ENCODE measurements around the gene B4GALT1. TPM values are rescaled to one million over a fixed set of nuclear protein-coding genes. Genes with fewer than 3 reads are reported as not detected.

The B4GALT1 gene
- total RNA-seq, 4 donors from 2014 or later, result 45.1 to 68.7 (median 53.5) TPM

DNA sequence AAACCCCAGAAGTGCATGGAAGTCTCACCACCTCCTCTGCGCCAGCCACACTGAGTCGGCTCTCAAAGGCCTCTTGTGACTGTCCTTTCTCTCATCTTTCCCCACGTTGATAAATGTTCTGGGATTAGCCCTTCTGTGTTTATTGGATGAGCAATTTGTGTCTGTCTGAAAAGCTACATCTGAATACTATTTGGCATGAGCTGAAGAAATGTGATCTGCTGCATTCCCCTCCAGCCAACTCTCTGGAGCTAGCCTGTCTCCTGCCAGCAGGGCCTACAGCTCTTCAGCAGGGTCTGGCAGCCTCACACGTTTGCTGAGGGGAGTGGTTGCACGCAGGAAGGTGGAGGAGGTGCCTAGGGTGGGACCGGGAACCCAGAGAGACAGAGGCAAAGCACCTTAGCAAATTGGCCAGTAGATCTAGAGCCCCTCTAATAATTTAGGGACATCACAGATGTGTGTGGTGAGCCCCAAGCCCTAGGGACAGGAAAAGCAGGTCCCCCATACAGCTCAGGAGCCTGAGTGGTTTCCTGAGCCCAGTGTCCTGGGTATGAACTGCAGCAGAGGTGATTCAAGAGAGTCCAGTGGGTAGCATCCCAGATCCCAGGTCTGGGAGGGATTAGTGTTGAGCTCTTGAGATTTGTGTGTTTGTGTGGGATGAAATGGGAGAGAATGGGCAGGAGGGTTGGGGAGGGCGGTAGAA, 20.5 kb upstream of the B4GALT1 start:
- DNase-seq (ENCODE audit: low spot score in 2 of 2), result no peak
- Histone ChIP-seq H3K36me3 (no peaks in the 10 kb centered on the region), H3K9me3 (no peaks in the 10 kb centered on the region), H3K27me3 (no peaks in the 10 kb centered on the region), H3K27ac (no peak overlapping the region), H3K4me3 (no peak overlapping the region), H3K4me1 (peaks cover 54% of the 10 kb centered on the region)
- 30% methylated on average over 7 of the region's 7 CpGs for WGBS
- TF ChIP-seq, protein P1, sequence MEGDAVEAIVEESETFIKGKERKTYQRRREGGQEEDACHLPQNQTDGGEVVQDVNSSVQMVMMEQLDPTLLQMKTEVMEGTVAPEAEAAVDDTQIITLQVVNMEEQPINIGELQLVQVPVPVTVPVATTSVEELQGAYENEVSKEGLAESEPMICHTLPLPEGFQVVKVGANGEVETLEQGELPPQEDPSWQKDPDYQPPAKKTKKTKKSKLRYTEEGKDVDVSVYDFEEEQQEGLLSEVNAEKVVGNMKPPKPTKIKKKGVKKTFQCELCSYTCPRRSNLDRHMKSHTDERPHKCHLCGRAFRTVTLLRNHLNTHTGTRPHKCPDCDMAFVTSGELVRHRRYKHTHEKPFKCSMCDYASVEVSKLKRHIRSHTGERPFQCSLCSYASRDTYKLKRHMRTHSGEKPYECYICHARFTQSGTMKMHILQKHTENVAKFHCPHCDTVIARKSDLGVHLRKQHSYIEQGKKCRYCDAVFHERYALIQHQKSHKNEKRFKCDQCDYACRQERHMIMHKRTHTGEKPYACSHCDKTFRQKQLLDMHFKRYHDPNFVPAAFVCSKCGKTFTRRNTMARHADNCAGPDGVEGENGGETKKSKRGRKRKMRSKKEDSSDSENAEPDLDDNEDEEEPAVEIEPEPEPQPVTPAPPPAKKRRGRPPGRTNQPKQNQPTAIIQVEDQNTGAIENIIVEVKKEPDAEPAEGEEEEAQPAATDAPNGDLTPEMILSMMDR (IDR thresholded peaks at IDR 0.05), result no peak
- TF ChIP-seq POLR2A (IDR thresholded peaks at IDR 0.05) (no peak), POLR2AphosphoS5 (IDR thresholded peaks at IDR 0.05) (no peak), EP300 (IDR thresholded peaks at IDR 0.05) (no peak)

GRCh38 chr9:33186457-33187168, 19.5 kb upstream of the B4GALT1 start:
- no peak overlapping the region for H3K4me3 ChIP-seq
- no peaks in the 10 kb centered on the region for H3K27me3 ChIP-seq
- no peaks in the 10 kb centered on the region for H3K9me3 ChIP-seq
- TF ChIP-seq POLR2AphosphoS5 (IDR thresholded peaks at IDR 0.05) (no peak), EP300 (IDR thresholded peaks at IDR 0.05) (no peak), POLR2A (IDR thresholded peaks at IDR 0.05) (no peak)
- TF ChIP-seq, protein P1 (IDR thresholded peaks at IDR 0.05), result no peak
- peaks cover 54% of the 10 kb centered on the region for H3K4me1 ChIP-seq
- H3K36me3 ChIP-seq, result no peaks in the 10 kb centered on the region
- H3K27ac ChIP-seq, result no peak overlapping the region
- 36% methylated on average over 3 of the region's 3 CpGs for WGBS
- DNase-seq (ENCODE audit: low spot score in 2 of 2), result no peak

DNA sequence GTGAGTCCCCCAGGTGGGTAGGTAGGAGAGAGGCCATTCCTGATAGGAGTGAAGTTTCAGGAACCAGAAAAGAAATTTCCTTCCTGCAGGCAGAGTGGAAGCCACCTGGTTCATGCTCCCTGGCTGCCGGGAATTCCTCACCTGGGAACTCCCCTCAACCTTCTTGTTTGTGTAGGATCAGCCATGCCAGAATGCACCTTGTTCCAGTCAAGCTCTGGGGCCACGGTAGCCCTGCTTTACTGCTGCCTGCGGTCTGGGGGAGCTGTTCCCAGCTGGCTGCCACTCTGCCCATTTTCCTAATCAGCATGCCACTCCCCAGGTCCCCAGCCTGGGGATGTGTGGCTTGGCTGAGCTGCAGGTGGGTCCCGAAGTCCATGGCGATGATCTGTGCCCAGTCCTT, 18.7 kb upstream of the B4GALT1 start:
- peaks cover 54% of the 10 kb centered on the region for H3K4me1 ChIP-seq
- no peaks in the 10 kb centered on the region for H3K27me3 ChIP-seq
- no peak overlapping the region for H3K27ac ChIP-seq
- 50% methylated on average over 5 of the region's 5 CpGs for WGBS
- H3K9me3 ChIP-seq, result no peaks in the 10 kb centered on the region
- DNase-seq (ENCODE audit: low spot score in 2 of 2), result no peak
- H3K4me3 ChIP-seq, result no peak overlapping the region
- no peaks in the 10 kb centered on the region for H3K36me3 ChIP-seq
- TF ChIP-seq POLR2A (IDR thresholded peaks at IDR 0.05) (no peak), EP300 (IDR thresholded peaks at IDR 0.05) (no peak), POLR2AphosphoS5 (IDR thresholded peaks at IDR 0.05) (no peak)
- TF ChIP-seq, protein P1 (IDR thresholded peaks at IDR 0.05), result no peak

- peaks cover 54% of the 10 kb centered on the region for H3K4me1 ChIP-seq
- no peaks in the 10 kb centered on the region for H3K9me3 ChIP-seq
- WGBS, result 64% methylated on average over 11 of the region's 11 CpGs
- no peaks in the 10 kb centered on the region for H3K36me3 ChIP-seq
- H3K27ac ChIP-seq, result no peak overlapping the region
- TF ChIP-seq POLR2A (IDR thresholded peaks at IDR 0.05) (no peak), POLR2AphosphoS5 (IDR thresholded peaks at IDR 0.05) (no peak), EP300 (IDR thresholded peaks at IDR 0.05) (no peak)
- TF ChIP-seq, protein P1 (IDR thresholded peaks at IDR 0.05), result no peak
- DNase-seq (ENCODE audit: low spot score in 2 of 2), result no peak
- no peaks in the 10 kb centered on the region for H3K27me3 ChIP-seq
- no peak overlapping the region for H3K4me3 ChIP-seq
Measured at GRCh38 chr9:33185406-33185805, 18.3 kb upstream of the B4GALT1 start.

GRCh38 chr9:33184963-33185362, 17.8 kb upstream of the B4GALT1 start:
- H3K27ac ChIP-seq, result no peak overlapping the region
- H3K27me3 ChIP-seq, result no peaks in the 10 kb centered on the region
- H3K9me3 ChIP-seq, result no peaks in the 10 kb centered on the region
- no peak for DNase-seq (ENCODE audit: low spot score in 2 of 2)
- peaks cover 54% of the 10 kb centered on the region for H3K4me1 ChIP-seq
- no peak overlapping the region for H3K4me3 ChIP-seq
- 16% methylated on average over 2 of the region's 2 CpGs for WGBS
- TF ChIP-seq EP300 (IDR thresholded peaks at IDR 0.05) (no peak), POLR2AphosphoS5 (IDR thresholded peaks at IDR 0.05) (no peak), POLR2A (IDR thresholded peaks at IDR 0.05) (no peak)
- TF ChIP-seq, protein P1 (IDR thresholded peaks at IDR 0.05), result no peak
- no peaks in the 10 kb centered on the region for H3K36me3 ChIP-seq
